H1 (cell line): ENCODE measurements around the gene CFAP53. TPM values are rescaled to one million over a fixed set of nuclear protein-coding genes. Genes with fewer than 3 reads are reported as not detected.

ENCODE experiments used
- CTCF ChIA-PET: fragments of 300-600 bp; sonication (Branson Sonifier 250); formaldehyde crosslinking; loops from one replicate; lab custom pipeline; 2021; ENCODE audit not compliant: partially characterized antibody; lab: Charles Lee
- POLR2A ChIA-PET: fragments of 300-600 bp; sonication (Branson Sonifier 250); formaldehyde crosslinking; loops from one replicate; lab custom pipeline; 2021; ENCODE audit warnings: inconsistent platforms; ENCODE audit not compliant: partially characterized antibody; lab: Charles Lee
- DNase-seq, 2 experiments: peaks; one replicate each; pipeline versions ENCODE4 v3.0.0 to v3.0.0-alpha.2; 2010 to 2022; ENCODE audit warnings: low spot score in 2 of 2, low read depth in 1 of 2, mixed read lengths in 1 of 2
- FAIRE-seq: peaks from 2 replicates; lab custom pipeline; 2011; peaks lifted over from hg19 to GRCh38; lab: Jason Lieb, UNC
- H2AFZ ChIP-seq: 2 replicates; pipeline ENCODE4 v1.8.1; 2012; ENCODE audit warnings: low read length, inconsistent platforms
- H2AK5ac ChIP-seq: 2 replicates; pipeline ENCODE4 v1.6.1; 2013; ENCODE audit warnings: low read depth, low read length
- H2BK120ac ChIP-seq: replicated peaks from 2 replicates; pipeline ENCODE3; 2013; ENCODE audit warnings: low read depth, low read length, inconsistent platforms
- H2BK12ac ChIP-seq: 2 replicates; pipeline ENCODE4 v1.6.1; 2013; ENCODE audit warnings: low read depth, low read length
- H2BK15ac ChIP-seq: 2 replicates; pipeline ENCODE4 v1.6.1; 2013; ENCODE audit warnings: low read length
- H2BK20ac ChIP-seq: 2 replicates; pipeline ENCODE4 v1.6.1; 2013; ENCODE audit warnings: low read length
- H2BK5ac ChIP-seq: 2 replicates; pipeline ENCODE4 v1.6.1; 2013; ENCODE audit warnings: low read depth, low read length
- H3K14ac ChIP-seq: 2 replicates; pipeline ENCODE4 v1.6.1; 2013; ENCODE audit warnings: inconsistent platforms; ENCODE audit not compliant: insufficient read length
- H3K18ac ChIP-seq: 2 replicates; pipeline ENCODE4 v1.6.1; 2013; ENCODE audit warnings: low read length; ENCODE audit errors: extremely low read depth
- H3K23ac ChIP-seq: 2 replicates; pipeline ENCODE4 v1.6.1; 2013; ENCODE audit warnings: inconsistent platforms; ENCODE audit not compliant: insufficient read length
- H3K23me2 ChIP-seq: 2 replicates; pipeline ENCODE4 v1.6.1; 2013; ENCODE audit warnings: low read depth, low read length
- H3K27ac ChIP-seq: 2 replicates; pipeline ENCODE4 v1.6.1; 2011; ENCODE audit warnings: low read depth, low read length, inconsistent platforms
- H3K27me3 ChIP-seq, 4 experiments: replicated peaks in 1 of 4; 1 replicate in 1 of 4; 2 replicates in 3 of 4; pipeline versions ENCODE4 v1.6.1 to v1.8.1; 2011 to 2013; ENCODE audit warnings: low read length in 3 of 4, mild to moderate bottlenecking in 3 of 4, inconsistent platforms in 2 of 4, mixed read lengths in 2 of 4, moderate library complexity in 1 of 4; ENCODE audit not compliant: control insufficient read depth in 3 of 4, insufficient read depth in 3 of 4; ENCODE audit errors: extremely low read depth in 1 of 4
- H3K36me3 ChIP-seq, 4 experiments: 2 replicates each; pipeline versions ENCODE4 v1.6.1 to v1.8.1; 2011 to 2013; ENCODE audit warnings: mild to moderate bottlenecking in 4 of 4, low read length in 3 of 4, moderate library complexity in 2 of 4, control low read depth in 1 of 4, inconsistent platforms in 1 of 4; ENCODE audit not compliant: insufficient read depth in 4 of 4, control insufficient read depth in 2 of 4
- H3K4ac ChIP-seq: replicated peaks from 2 replicates; pipeline ENCODE3; 2013; ENCODE audit warnings: low read length, low read depth, mixed read lengths, inconsistent platforms; ENCODE audit not compliant: insufficient read length
- H3K4me1 ChIP-seq, 4 experiments: replicated peaks in 1 of 4; 1 replicate in 1 of 4; 2 replicates in 3 of 4; pipeline versions ENCODE4 v1.6.1 to v1.8.1; 2011 to 2013; ENCODE audit warnings: low read length in 3 of 4, inconsistent platforms in 2 of 4, mixed read lengths in 1 of 4; ENCODE audit not compliant: insufficient read depth in 4 of 4, control insufficient read depth in 3 of 4
- H3K4me2 ChIP-seq, 2 experiments: 2 replicates each; pipeline versions ENCODE4 v1.6.1 to v1.8.1; 2011 to 2013; ENCODE audit warnings: low read depth in 2 of 2, low read length in 2 of 2, control low read depth in 1 of 2, inconsistent platforms in 1 of 2, mild to moderate bottlenecking in 1 of 2; ENCODE audit not compliant: insufficient read depth in 1 of 2
- H3K4me3 ChIP-seq, 4 experiments: fragments of 200-600, 300-600 bp in 1 of 4; sonication (generic), shearing (Covaris generic), sonication (Bioruptor Twin) in 1 of 4; 2 replicates each; pipeline versions ENCODE4 v1.5.1 to v1.8.1; 2011 to 2016; ENCODE audit warnings: low read length in 4 of 4, low read depth in 3 of 4, control low read depth in 2 of 4, inconsistent platforms in 2 of 4, mild to moderate bottlenecking in 2 of 4, mixed read lengths in 1 of 4, moderate library complexity in 1 of 4; ENCODE audit not compliant: insufficient read depth in 2 of 4; ENCODE audit errors: extremely low read depth in 1 of 4
- H3K56ac ChIP-seq: replicated peaks from 2 replicates; pipeline ENCODE3; 2013; ENCODE audit warnings: low read depth, mild to moderate bottlenecking, mixed read lengths, low read length, inconsistent platforms; ENCODE audit not compliant: insufficient read length
- H3K79me1 ChIP-seq: 2 replicates; pipeline ENCODE4 v1.6.1; 2013; ENCODE audit warnings: low read depth, low read length, control low read depth
- H3K79me2 ChIP-seq, 2 experiments: 2 replicates each; pipeline versions ENCODE4 v1.6.1 to v1.8.1; 2012 to 2013; ENCODE audit warnings: low read length in 2 of 2, mild to moderate bottlenecking in 2 of 2, inconsistent platforms in 1 of 2; ENCODE audit not compliant: insufficient read depth in 2 of 2, control insufficient read depth in 1 of 2
- H3K9ac ChIP-seq, 4 experiments: replicated peaks in 1 of 4; 1 replicate in 1 of 4; 2 replicates in 3 of 4; pipeline versions ENCODE4 v1.6.1 to v1.8.1; 2011 to 2013; ENCODE audit warnings: low read depth in 3 of 4, low read length in 3 of 4, control low read depth in 2 of 4, mild to moderate bottlenecking in 2 of 4, moderate library complexity in 2 of 4, inconsistent platforms in 1 of 4; ENCODE audit errors: extremely low read depth in 1 of 4
- H3K9me3 ChIP-seq, 2 experiments: 2 replicates each; pipeline versions ENCODE4 v1.6.1 to v1.8.1; 2012 to 2013; ENCODE audit warnings: mild to moderate bottlenecking in 2 of 2, moderate library complexity in 2 of 2, control low read depth in 1 of 2, inconsistent platforms in 1 of 2, low read depth in 1 of 2, low read length in 1 of 2, mixed read lengths in 1 of 2; ENCODE audit not compliant: insufficient read depth in 2 of 2
- H4K20me1 ChIP-seq, 2 experiments: replicated peaks in 1 of 2; 2 replicates each; pipeline versions ENCODE3 to v1.8.1; 2011 to 2013; ENCODE audit warnings: inconsistent platforms in 2 of 2, low read length in 2 of 2, mild to moderate bottlenecking in 1 of 2; ENCODE audit not compliant: insufficient read depth in 2 of 2, control insufficient read depth in 1 of 2
- H4K5ac ChIP-seq: 2 replicates; pipeline ENCODE4 v1.6.1; 2013; ENCODE audit warnings: low read length, low read depth, mixed read lengths, inconsistent platforms; ENCODE audit not compliant: insufficient read length
- H4K8ac ChIP-seq: 2 replicates; pipeline ENCODE4 v1.8.0; 2013; ENCODE audit warnings: mild to moderate bottlenecking, moderate library complexity, low read length, inconsistent platforms; ENCODE audit not compliant: insufficient read depth; ENCODE audit errors: extremely low read depth
- H4K91ac ChIP-seq: replicated peaks from 2 replicates; pipeline ENCODE3; 2013; ENCODE audit warnings: low read length, mixed read lengths, inconsistent platforms; ENCODE audit not compliant: insufficient read length
- EZH2 ChIP-seq: fragments of 200-600 bp; sonication (generic); IDR thresholded peaks from 2 replicates; pipeline ENCODE4 v1.7.1; 2012; ENCODE audit warnings: low read depth, mild to moderate bottlenecking, moderate library complexity, low read length, inconsistent platforms; ENCODE audit not compliant: severe bottlenecking
- GABPA ChIP-seq: IDR thresholded peaks from 2 replicates; pipeline ENCODE4 v1.6.1; 2011; ENCODE audit warnings: mild to moderate bottlenecking, low read length, moderate library complexity, borderline replicate concordance; ENCODE audit not compliant: insufficient read depth
- POLR2A ChIP-seq, 2 experiments: IDR thresholded peaks; 1 replicate in 1 of 2; 2 replicates in 1 of 2; pipeline ENCODE4 v1.6.1; 2011; ENCODE audit warnings: low read depth in 2 of 2, low read length in 2 of 2, mild to moderate bottlenecking in 2 of 2; ENCODE audit errors: control extremely low read depth in 1 of 2
- POU5F1 ChIP-seq: IDR thresholded peaks from 2 replicates; pipeline ENCODE4 v1.6.1; 2011; ENCODE audit warnings: low read depth, mild to moderate bottlenecking, low read length, moderate library complexity
- SIN3A ChIP-seq, 2 experiments: IDR thresholded peaks in 1 of 2; conservative IDR thresholded peaks in 1 of 2; 2 replicates each; pipeline ENCODE4 v1.6.1; 2011 to 2012; ENCODE audit warnings: low read length in 2 of 2, improper control_type of control experiment in 1 of 2, low read depth in 1 of 2, mild to moderate bottlenecking in 1 of 2
- SP2 ChIP-seq: IDR thresholded peaks from 2 replicates; pipeline ENCODE4 v1.6.1; 2012; ENCODE audit warnings: mild to moderate bottlenecking, low read length, inconsistent platforms
- TAF7 ChIP-seq: optimal IDR thresholded peaks from 2 replicates; pipeline ENCODE3; 2011; ENCODE audit warnings: low read depth, mild to moderate bottlenecking, inconsistent platforms, low read length, moderate library complexity, borderline replicate concordance
- WGBS, 2 experiments: shearing (Covaris generic) in 1 of 2; methylation state at CpG; one replicate each; pipeline versions ENCODE4 v1.1.6 to v1.1.7; 2013 to 2015; ENCODE audit warnings: low lambda C conversion rate in 2 of 2, mixed read lengths in 2 of 2, inconsistent platforms in 1 of 2, low coverage in 1 of 2, missing lambda C conversion rate in 1 of 2; ENCODE audit not compliant: insufficient replicate concordance in 2 of 2, insufficient coverage in 1 of 2, insufficient read length in 1 of 2; ENCODE audit errors: extremely low coverage in 1 of 2, missing lambda C conversion rate in 1 of 2; 5-methylcytosine and 5-hydroxymethylcytosine counted together
- polyA plus RNA-seq, 7 experiments: library from polyadenylated mRNA; depleted of rRNA in 3 of 7; stranded (reverse) in 5 of 7; unstranded in 2 of 7; fragments of >200 nt in 5 of 7; fragments of 200-250 nt in 2 of 7; gene quantifications; 1 replicate in 5 of 7; 2 replicates in 1 of 7; 4 replicates in 1 of 7; pipeline versions ENCODE4 v1.2.1 to v1.2.3, GENCODE V29; 2011 to 2013; ENCODE audit warnings: missing spikeins in 2 of 7, mixed read lengths in 2 of 7
- total RNA-seq: library from RNA; stranded (reverse); fragmentation: NEBNext Ultra II Directional; extraction: Animal tissue kit (Norgen Biotek cat#: 25700); gene quantifications from 2 replicates; pipeline ENCODE4 v1.2.1, GENCODE V29; 2021
- TF ChIP-seq, protein P1 (sequence below): IDR thresholded peaks from 2 replicates; pipeline ENCODE4 v1.6.1; 2012; ENCODE audit warnings: inconsistent platforms
- TF ChIP-seq, protein P2 (sequence below): IDR thresholded peaks from 2 replicates; pipeline ENCODE4 v1.6.1; 2011; ENCODE audit warnings: low read depth, mild to moderate bottlenecking, low read length; ENCODE audit not compliant: insufficient read depth
- TF ChIP-seq, protein P3 (sequence below): IDR thresholded peaks from 2 replicates; pipeline ENCODE4 v1.6.1; 2012; ENCODE audit warnings: inconsistent platforms

The CFAP53 gene
- total and polyA plus RNA-seq, 2 of the 8 experiments (the other 6 are each of a cell fraction or from before 2014, with no cell fraction given), result 0.08 to 0.30 TPM

DNA sequence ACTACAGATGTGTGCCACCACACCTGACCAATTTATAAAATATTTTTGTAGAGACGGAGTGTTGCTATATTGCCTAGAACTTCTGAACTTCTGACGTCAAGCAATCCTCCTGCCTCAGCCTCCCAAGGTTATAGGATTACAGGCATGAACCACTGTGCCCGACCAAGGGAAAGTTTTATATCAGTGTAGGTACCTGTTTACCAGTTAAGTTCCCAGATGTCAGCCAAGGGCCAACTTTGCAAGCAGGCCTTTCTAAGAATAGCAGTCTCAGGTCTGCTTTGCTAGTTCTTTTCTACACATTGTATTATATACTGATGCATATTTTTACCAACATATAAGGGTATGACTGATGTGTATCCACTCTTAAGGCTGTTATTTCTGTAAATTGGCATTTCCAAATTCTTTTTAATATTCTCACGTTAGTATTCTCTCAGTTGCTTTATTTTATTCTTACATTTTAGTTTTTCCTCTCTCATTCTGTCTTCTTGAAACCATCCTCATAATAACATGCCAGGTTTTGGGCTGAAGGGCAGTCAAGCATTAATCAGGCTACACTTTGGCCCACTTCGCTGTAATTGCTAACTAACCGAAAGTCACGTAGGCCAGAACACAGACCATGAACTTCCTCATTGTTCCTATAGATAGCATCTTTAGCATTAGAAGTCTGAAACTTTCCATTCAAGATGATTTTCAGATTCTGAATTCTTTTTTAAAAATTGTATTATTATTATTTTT is 46.2 kb upstream of the CFAP53 start:
- no peak overlapping the region for H3K14ac ChIP-seq
- no peak overlapping the region for H2BK120ac ChIP-seq
- no peak overlapping the region for H2BK20ac ChIP-seq
- WGBS, 2 experiments, result 77% methylated on average over 7 of the region's 7 CpGs; no CpG with 5 or more reads in 1 of the 2 experiments
- POLR2A ChIA-PET, result interaction anchor here (1.2 kb wide), 1 partner anchor 66 kb away, joined by 3 read pairs; no protein-coding TSS in a partner anchor
- no peaks in the 10 kb centered on the region for H3K79me2 ChIP-seq
- H2BK5ac ChIP-seq, result no peak overlapping the region
- no peak overlapping the region for H3K4me2 ChIP-seq
- H3K27me3 ChIP-seq, result peaks cover 0 to 6% (median 3%) of the 10 kb centered on the region in 4 experiments; a peak in 5 of 7 replicates
- no peaks in the 10 kb centered on the region for H3K79me1 ChIP-seq
- H3K4me1 ChIP-seq, result peaks cover 0 to 4% (median 0%) of the 10 kb centered on the region in 4 experiments; a peak in 2 of 7 replicates
- no peaks in the 10 kb centered on the region for H3K36me3 ChIP-seq
- H4K8ac ChIP-seq, result no peak overlapping the region
- FAIRE-seq (no peak), DNase-seq (no peak)
- no peaks in the 10 kb centered on the region for H3K9me3 ChIP-seq
- H3K18ac ChIP-seq, result no peak overlapping the region
- no peaks in the 10 kb centered on the region for H4K20me1 ChIP-seq
- H4K5ac ChIP-seq, result no peak overlapping the region
- no peak overlapping the region for H2BK12ac ChIP-seq
- H4K91ac ChIP-seq, result no peak overlapping the region
- H3K4ac ChIP-seq, result no peak overlapping the region
- no peak overlapping the region for H3K9ac ChIP-seq
- peaks cover 4% of the 10 kb centered on the region for H3K23me2 ChIP-seq
- no peak overlapping the region for H3K23ac ChIP-seq
- CTCF ChIA-PET, result interaction anchor here (1.0 to 1.5 kb wide), 2 partner anchors 27 to 45 kb away, joined by 3 to 4 read pairs; no protein-coding TSS in a partner anchor
- no peak overlapping the region for H3K56ac ChIP-seq
- H3K4me3 ChIP-seq, result no peak overlapping the region
- no peak overlapping the region for H3K27ac ChIP-seq
- H2AFZ ChIP-seq, result no peak overlapping the region
- no peak overlapping the region for H2AK5ac ChIP-seq
- H2BK15ac ChIP-seq, result no peak overlapping the region
- TF ChIP-seq POU5F1 (no peak), SIN3A (conservative IDR thresholded peaks at IDR 0.05 in 1 of 2, IDR thresholded peaks at IDR 0.05 in 1 of 2; ENCODE audit: low read depth in 1 of 2, low read length in 2 of 2) (no peak), EZH2 (no peak), POLR2A (IDR thresholded peaks at IDR 0.05; ENCODE audit: control extremely low read depth in 1 of 2, low read depth in 2 of 2, low read length in 2 of 2) (no peak), TAF7 (no peak), GABPA (no peak), SP2 (no peak)
- TF ChIP-seq, protein P1, sequence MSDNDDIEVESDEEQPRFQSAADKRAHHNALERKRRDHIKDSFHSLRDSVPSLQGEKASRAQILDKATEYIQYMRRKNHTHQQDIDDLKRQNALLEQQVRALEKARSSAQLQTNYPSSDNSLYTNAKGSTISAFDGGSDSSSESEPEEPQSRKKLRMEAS, result no peak
- TF ChIP-seq, protein P2, sequence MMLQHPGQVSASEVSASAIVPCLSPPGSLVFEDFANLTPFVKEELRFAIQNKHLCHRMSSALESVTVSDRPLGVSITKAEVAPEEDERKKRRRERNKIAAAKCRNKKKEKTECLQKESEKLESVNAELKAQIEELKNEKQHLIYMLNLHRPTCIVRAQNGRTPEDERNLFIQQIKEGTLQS, result no peak
- TF ChIP-seq, protein P3, sequence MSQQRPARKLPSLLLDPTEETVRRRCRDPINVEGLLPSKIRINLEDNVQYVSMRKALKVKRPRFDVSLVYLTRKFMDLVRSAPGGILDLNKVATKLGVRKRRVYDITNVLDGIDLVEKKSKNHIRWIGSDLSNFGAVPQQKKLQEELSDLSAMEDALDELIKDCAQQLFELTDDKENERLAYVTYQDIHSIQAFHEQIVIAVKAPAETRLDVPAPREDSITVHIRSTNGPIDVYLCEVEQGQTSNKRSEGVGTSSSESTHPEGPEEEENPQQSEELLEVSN, result no peak
